Hematopoietic multipotent progenitor cell treated with erythropoietin and hydrocortisone succinate and interleukin-3 and kit ligand, for 8 days (in vitro differentiated cells): ENCODE measurements around the gene SSH2.

Experiments
- DNase-seq: peaks from one replicate; pipeline ENCODE4 v3.0.0-alpha.2; 2015

SSH2 gene

DNA sequence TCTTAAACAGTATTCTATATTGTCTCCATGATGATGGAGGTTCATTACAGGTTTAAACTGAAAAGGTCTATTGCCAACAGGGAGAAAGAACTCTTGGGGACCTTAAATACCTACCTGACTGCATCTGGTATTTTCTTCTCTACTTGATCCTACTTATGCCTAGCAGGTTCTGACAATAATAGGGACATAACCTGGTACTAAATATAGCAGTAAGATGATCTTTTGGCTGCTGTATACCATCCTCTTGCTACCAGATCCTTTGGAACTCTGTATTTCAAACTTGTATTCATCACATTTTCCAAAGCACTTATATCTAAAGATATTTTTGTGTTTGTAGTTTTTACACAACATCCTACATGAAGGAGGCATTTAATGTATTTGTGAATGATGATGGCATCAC, 160.8 kb downstream of the SSH2 start:
- DNase-seq = no peak

- DNase-seq = no peak
Observed at GRCh38 chr17:29766796-29767327, 163.2 kb downstream of the SSH2 start.

- DNase-seq = no peak
Observed at GRCh38 chr17:29764748-29765147, 165.3 kb downstream of the SSH2 start.

DNA sequence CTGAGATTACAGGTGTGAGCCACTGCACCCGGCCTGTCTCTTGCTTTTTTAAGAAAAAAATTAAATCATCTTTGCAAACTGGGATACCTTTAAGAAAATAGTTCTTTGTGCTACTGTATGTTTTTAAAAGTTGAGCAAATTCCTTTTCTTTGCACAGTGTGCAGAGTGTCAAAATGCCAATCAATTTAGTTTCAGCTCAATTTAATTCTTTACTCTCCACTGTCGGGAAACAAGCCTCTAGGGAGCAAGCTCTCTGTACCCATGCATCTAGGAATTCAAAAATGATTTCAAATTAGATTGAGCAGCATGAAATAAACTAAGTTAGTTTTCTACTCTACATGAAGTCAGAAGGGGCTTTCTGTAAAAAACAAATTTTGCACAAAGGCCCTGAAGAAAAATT, 165.8 kb downstream of the SSH2 start:
- no peak for DNase-seq

GRCh38 chr17:29763273-29763672, 166.8 kb downstream of the SSH2 start:
- no peak for DNase-seq

DNA sequence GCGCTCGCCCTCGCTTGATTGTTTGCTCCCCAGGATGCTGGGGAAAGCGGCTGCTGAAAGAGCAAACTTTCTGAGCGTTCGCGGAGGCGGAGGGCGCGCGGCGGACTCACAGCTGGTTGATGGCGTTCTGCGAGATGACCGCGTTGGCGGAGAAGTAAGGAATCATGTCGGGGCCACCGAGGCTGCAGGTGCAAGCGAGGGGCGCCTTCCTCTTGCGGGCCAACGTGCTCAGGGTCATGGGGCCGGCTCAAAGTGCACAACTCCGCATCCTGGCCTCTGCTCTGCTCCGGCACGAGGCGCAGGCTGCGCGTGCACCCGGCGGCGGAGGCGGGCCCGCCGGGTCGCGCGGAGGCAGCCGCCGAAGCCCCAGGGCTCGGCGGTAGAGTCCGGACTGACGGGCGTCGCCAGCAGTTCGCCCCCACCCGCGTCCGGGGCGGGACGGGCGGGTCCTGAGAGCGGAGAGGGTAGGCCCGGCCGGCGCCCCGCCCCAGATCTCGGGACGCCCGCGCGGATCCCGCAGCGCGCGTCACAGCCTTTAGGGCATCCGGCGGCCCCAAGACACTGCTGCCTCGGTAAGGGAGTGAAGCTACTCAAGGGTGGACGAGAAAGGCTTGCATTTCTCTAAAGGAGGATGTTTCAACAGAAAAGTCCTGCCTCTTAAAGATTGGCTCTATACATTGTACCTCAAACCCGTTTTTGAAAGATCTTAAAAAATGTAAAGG, 168.8 kb downstream of the SSH2 start:
- peak; percentile 68 for DNase-seq

DNA sequence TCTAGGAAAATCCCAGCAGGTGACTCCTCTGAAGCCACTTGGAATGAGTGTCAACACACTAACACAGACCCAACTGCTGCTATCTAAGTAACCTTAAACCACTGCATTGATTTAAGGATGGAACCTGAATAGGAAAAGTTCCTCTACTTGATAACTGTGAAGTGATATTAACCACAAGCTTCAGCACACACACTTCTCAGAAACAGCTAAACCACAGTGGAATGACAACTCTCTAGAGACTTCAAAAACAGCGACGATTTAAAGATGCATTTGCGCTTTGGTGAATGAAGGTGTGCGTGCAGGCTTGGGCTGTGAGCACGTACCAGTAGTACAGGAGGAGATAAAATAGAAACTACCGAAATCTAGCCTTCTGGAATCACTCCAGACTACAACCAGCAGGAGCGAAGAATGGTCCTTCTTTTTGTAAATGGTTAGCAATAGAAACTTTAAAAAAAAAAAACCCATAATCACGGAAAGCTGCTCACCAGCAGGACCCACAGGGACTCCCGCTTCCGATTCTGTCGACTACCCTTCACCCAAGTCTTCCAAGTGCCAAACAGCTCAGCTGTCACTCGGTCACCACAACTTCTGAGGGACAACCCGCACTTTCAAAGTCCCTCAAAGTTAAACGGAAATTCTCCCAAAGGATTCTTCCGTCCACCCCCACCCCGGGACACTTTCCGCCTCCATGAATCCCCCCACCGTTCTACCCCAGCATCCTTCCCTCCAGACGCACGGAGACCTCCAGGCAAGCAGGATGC, 169.6 kb downstream of the SSH2 start:
- DNase-seq = peak; percentile 44

- no peak for DNase-seq
Observed at GRCh38 chr17:29758255-29758654, 171.8 kb downstream of the SSH2 start.

DNA sequence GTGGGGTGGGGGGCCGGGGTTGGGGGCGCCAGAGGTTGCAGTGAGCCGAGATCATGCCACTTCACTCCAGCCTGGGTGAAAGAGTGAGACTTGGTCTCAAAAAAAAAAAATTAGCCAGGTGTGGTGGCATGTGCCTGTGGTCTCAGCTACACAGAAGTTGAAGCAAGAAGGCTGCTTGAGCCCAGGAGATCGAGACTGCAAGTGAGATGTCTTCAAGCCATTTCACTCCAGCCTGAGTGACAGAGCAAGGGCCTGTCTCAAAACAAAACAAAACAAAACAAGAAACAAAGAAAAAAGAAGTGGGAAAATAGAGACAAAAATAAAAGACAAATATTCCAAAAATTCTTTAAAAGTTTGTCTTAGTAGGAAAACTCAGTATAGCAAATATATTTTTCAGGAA, 172.2 kb downstream of the SSH2 start:
- no peak for DNase-seq

DNA sequence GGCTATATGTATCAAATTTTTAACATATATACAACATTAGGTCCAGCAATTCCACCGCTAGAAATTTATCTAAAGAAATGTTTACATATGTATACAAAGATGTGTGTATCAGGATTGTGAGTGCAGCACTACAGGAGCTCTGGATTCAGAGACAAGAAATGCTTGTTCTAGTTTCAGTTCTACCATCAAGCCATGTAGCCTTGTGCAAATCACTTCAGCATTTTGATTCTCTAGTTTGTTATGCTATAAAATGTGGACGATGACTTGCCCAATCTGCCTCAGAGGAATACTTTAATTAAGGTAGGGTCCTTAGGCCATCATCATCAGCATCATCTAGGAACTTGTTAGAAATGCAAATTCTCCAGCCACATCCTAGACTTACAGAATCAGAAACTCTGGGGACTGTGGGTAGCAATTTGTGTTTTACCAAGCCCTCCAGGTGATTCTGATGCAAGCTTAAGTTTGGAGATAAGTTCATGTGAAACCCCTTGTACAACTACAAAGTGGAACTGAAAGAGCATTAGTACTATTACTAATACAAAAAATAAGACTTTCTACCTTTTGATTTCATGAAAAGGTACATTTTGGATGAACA, 176.1 kb downstream of the SSH2 start:
- no peak for DNase-seq

GRCh38 chr17:29749045-29749825, 180.8 kb downstream of the SSH2 start:
- no peak for DNase-seq

DNA sequence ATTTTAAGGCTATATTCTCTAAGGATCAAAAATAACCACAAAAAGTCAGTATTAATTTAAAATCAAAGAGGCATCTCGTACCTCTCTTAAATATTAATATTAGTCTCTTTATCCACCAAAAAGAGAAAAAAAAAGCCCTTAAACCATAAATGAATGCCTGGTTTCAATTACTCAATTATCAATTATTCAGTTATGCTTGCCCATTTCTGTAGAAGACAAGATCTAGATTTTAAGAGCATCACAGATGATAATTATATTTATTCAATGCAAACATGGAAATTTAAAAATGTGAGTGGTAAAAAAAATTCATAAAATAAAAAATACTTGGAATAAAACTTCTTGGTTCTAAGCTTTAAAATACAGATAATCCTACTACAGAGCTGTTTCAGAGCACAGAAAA, 181.6 kb downstream of the SSH2 start:
- DNase-seq = no peak

GRCh38 chr17:29747660-29748059, 182.4 kb downstream of the SSH2 start:
- no peak for DNase-seq

DNA sequence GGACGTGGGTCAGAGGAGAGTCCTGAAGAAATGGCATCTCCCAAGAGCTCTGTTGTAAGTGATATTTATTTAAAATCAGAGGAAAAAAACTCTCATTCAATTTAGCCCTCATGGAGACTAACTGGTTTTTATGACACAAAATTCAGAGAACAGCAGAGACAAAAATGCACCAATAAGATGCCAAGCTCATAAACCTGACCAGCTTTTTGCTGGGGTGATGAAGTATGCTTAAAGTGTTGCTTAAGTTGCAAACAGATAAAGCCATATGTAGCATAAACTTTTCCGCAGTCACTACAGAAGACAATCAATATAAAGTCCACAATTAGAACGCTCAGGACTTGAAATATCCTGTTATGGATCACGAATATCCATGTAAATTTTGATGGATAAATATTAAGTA, 183.4 kb downstream of the SSH2 start:
- DNase-seq = no peak

DNA sequence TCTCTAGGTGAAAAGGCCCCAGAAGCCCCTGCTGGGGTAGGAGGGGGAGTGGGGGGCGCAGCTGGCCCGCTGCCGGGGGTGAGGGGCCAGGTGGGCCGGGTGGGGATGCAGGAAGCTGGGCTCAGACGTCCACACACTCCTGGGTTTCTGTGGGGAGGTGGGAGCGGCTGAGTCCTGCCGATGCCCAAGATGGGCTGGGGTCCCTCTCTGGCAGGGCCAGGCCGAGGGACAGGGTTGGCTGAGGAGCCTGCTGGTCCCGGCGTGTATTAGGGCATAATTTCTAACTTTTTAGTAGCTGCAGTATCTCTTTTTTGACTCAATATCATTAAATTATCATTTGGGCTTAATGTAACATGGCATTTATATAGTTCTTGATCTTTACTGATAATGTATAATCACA, 185.9 kb downstream of the SSH2 start:
- no peak for DNase-seq

DNA sequence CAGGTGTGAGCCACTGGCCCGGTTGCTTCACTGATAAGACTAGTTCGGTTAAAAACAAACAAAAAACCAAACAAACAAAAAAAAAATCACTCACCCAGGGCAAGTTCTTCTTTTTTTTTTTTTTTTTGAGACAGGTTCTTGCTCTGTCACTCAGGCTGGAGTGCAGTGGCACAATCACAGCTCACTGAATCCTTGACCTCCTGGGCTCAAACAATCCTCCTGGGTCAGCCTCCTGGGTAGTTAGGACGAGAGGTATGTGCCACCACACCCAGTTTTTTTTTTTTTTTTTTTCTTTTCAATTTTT, 187.9 kb downstream of the SSH2 start:
- no peak for DNase-seq

GRCh38 chr17:29740017-29740416, 190.0 kb downstream of the SSH2 start:
- DNase-seq = no peak

GRCh38 chr17:29734640-29735039, 195.4 kb downstream of the SSH2 start:
- DNase-seq = no peak

- DNase-seq = no peak
Observed at GRCh38 chr17:29733166-29733565, 196.9 kb downstream of the SSH2 start.

GRCh38 chr17:29732613-29733012, 197.4 kb downstream of the SSH2 start:
- DNase-seq = no peak

DNA sequence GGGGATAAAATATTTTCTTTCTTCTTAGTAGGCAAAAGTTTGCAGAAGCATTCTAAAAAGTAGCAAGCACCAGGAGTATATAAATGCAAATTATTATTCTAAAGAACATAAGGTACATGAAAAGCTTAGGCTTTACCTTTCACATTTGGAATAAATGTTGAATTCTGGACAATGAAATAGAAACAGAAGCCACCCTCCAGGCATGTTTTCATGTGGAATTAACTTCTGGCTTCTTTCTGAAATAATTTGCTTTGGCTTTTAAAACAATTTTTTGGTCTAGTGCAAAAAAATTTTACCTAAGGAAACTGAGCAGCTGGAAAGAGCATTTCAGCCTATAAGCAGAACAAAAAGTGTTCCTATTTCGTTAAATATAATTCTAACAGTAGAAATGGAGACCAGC, 197.8 kb downstream of the SSH2 start:
- no peak for DNase-seq

DNA sequence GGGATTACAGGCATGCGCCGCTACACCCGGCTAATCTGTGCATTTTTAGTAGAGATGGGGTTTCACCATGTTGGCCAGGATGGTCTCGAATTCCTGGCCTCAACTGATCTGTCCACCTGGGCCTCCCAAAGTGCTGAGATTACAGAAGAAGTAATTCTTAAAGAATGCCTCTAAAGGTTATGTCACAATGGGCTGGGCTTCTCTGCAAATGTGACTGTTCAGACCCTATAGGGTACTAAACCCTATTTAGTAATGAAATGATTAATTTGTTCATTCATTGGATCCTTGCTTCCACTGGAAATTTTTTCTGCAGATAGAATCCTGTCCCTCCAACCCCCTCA, 198.5 kb downstream of the SSH2 start:
- DNase-seq = no peak

DNA sequence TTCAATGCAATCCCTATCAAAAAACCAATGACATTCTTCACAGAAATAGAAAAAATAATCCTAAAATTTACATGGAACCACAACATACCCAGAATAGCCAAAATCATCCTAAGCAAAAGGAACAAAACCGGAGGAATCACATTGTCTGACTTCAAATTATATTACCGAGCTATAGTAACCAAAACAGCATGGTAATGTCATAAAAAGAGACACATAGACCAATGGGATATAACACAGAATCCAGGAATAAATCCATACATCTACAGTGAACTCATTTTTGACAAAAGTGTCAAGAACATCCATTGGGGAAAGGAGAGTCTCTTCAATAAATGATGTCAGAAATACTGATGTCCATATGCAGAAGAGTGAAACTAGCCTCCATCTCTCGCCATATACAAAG, 201.5 kb downstream of the SSH2 start:
- DNase-seq = no peak
